Activated gamma-delta T cell (primary cell): ENCODE results near the gene C6orf132.
"Not testable (repeated sequence)": the region's sequence is repeated elsewhere in the genome, so short reads cannot be mapped to it uniquely, and the experiment has no call there.

ENCODE experiments used
- DNase-seq: peaks from one replicate; lab custom pipeline; 2025; lab: John Stamatoyannopoulos, UW

C6orf132 gene

GRCh38 chr6:42159431-42160024 lies 17.1 kb upstream of the C6orf132 start:
- DNase-seq: no peak

GRCh38 chr6:42158631-42159030 lies 16.2 kb upstream of the C6orf132 start:
- no peak for DNase-seq

- no peak for DNase-seq
These were observed 15.6 kb upstream of the C6orf132 start for GRCh38 chr6:42158011-42158410.

GRCh38 chr6:42156638-42157037 lies 14.2 kb upstream of the C6orf132 start:
- no peak for DNase-seq

GRCh38 chr6:42155293-42155692 lies 12.9 kb upstream of the C6orf132 start:
- DNase-seq: no peak

- no peak for DNase-seq
These were observed 12.2 kb upstream of the C6orf132 start for GRCh38 chr6:42154461-42155209.

GRCh38 chr6:42153921-42154320 lies 11.5 kb upstream of the C6orf132 start:
- DNase-seq: no peak

- DNase-seq: not testable (repeated sequence)
These were observed 10.3 kb upstream of the C6orf132 start for GRCh38 chr6:42152528-42153213.

- no peak for DNase-seq
These were observed 9.6 kb upstream of the C6orf132 start for GRCh38 chr6:42152024-42152423.

GRCh38 chr6:42150254-42150653 lies 7.8 kb upstream of the C6orf132 start:
- DNase-seq: no peak

- no peak for DNase-seq
These were observed 5.6 kb upstream of the C6orf132 start for GRCh38 chr6:42148058-42148457.

GRCh38 chr6:42147138-42147562 lies 4.7 kb upstream of the C6orf132 start:
- no peak for DNase-seq

- no peak for DNase-seq
These were observed 760 bp downstream of the C6orf132 start for GRCh38 chr6:42141603-42142117.

- no peak for DNase-seq
These were observed 1.4 kb downstream of the C6orf132 start for GRCh38 chr6:42140756-42141602.

- no peak for DNase-seq
These were observed 2.4 kb downstream of the C6orf132 start for GRCh38 chr6:42140032-42140431.

GRCh38 chr6:42138630-42139619 lies 3.5 kb downstream of the C6orf132 start:
- no peak for DNase-seq

GRCh38 chr6:42138190-42138589 lies 4.2 kb downstream of the C6orf132 start:
- no peak for DNase-seq

- no peak for DNase-seq
These were observed 5.1 kb downstream of the C6orf132 start for GRCh38 chr6:42137194-42137753.

GRCh38 chr6:42136508-42137193 lies 5.8 kb downstream of the C6orf132 start:
- no peak for DNase-seq

GRCh38 chr6:42135722-42136121 lies 6.7 kb downstream of the C6orf132 start:
- no peak for DNase-seq
